Measurements from ENCODE around the gene PIP4P1.
"Not testable (repeated sequence)": the region's sequence is repeated elsewhere in the genome, so short reads cannot be mapped to it uniquely, and the experiment has no call there.

PIP4P1 gene

GRCh38 chr14:20446889-20447288 is 14.3 kb downstream of the PIP4P1 start:
- no peaks in the 10 kb centered on the region for H4K20me1 ChIP-seq (ENCODE audit: control insufficient read depth, insufficient read depth, low read depth, low read length)
- no peaks in the 10 kb centered on the region for H3K27me3 ChIP-seq (ENCODE audit: control insufficient read depth, low read length)
- H3K4me2 ChIP-seq (ENCODE audit: low read length) = no peak overlapping the region
- peaks cover 7% of the 10 kb centered on the region; the same call in 1 of the 2 replicates for H3F3A ChIP-seq (ENCODE audit: control insufficient read depth, insufficient read depth)
- no peaks in the 10 kb centered on the region for H3K9me3 ChIP-seq (ENCODE audit: control insufficient read depth, insufficient read depth, low read length)
- H3K79me2 ChIP-seq (ENCODE audit: control insufficient read depth, low read length) = peaks cover 3% of the 10 kb centered on the region
- H3K27ac ChIP-seq (ENCODE audit: low read depth, low read length) = no peak overlapping the region
- peaks cover 71% of the 10 kb centered on the region for H3K36me3 ChIP-seq (ENCODE audit: control insufficient read depth, low read length)
- no peak overlapping the region for H3K4me3 ChIP-seq (ENCODE audit: low read length)
- H3K4me1 ChIP-seq (ENCODE audit: control insufficient read depth, low read length) = peaks cover 6% of the 10 kb centered on the region; the same call in 1 of the 2 replicates
- no peaks in the 10 kb centered on the region for H3K9me2 ChIP-seq (replicated peaks; ENCODE audit: control insufficient read depth, low read length)
- no peak for TF ChIP-seq CTCF (IDR thresholded peaks at IDR 0.05; ENCODE audit: low read depth, low read length, poor library complexity, severe bottlenecking)
- no peak for TF ChIP-seq EZH2phosphoT487 (IDR thresholded peaks at IDR 0.05; ENCODE audit: borderline replicate concordance, low read length)

- not testable (repeated sequence) for H3F3A ChIP-seq (ENCODE audit: control insufficient read depth, insufficient read depth); H3K79me2 ChIP-seq (ENCODE audit: control insufficient read depth, low read length); H3K4me3 ChIP-seq (ENCODE audit: low read length); H4K20me1 ChIP-seq (ENCODE audit: control insufficient read depth, insufficient read depth, low read depth, low read length); H3K27me3 ChIP-seq (ENCODE audit: control insufficient read depth, low read length); H3K9me2 ChIP-seq (replicated peaks; ENCODE audit: control insufficient read depth, low read length); H3K27ac ChIP-seq (ENCODE audit: low read depth, low read length); H3K4me2 ChIP-seq (ENCODE audit: low read length); H3K9me3 ChIP-seq (ENCODE audit: control insufficient read depth, insufficient read depth, low read length)
- H3K36me3 ChIP-seq (ENCODE audit: control insufficient read depth, low read length) = peaks cover 40% of the 10 kb centered on the region
- H3K4me1 ChIP-seq (ENCODE audit: control insufficient read depth, low read length) = peaks cover 22% of the 10 kb centered on the region
Measured at GRCh38 chr14:20443650-20444049, 17.6 kb downstream of the PIP4P1 start.

GRCh38 chr14:20441461-20441860 is 19.8 kb downstream of the PIP4P1 start:
- Histone ChIP-seq H3K9me2 (replicated peaks; ENCODE audit: control insufficient read depth, low read length) (no peaks in the 10 kb centered on the region), H3K36me3 (ENCODE audit: control insufficient read depth, low read length) (peaks cover 19% of the 10 kb centered on the region), H3F3A (ENCODE audit: control insufficient read depth, insufficient read depth) (peaks cover 7% of the 10 kb centered on the region; the same call in 1 of the 2 replicates), H3K27me3 (ENCODE audit: control insufficient read depth, low read length) (no peaks in the 10 kb centered on the region), H3K79me2 (ENCODE audit: control insufficient read depth, low read length) (no peaks in the 10 kb centered on the region), H3K4me2 (ENCODE audit: low read length) (no peak overlapping the region), H3K27ac (ENCODE audit: low read depth, low read length) (no peak overlapping the region), H3K4me3 (ENCODE audit: low read length) (no peak overlapping the region), H3K4me1 (ENCODE audit: control insufficient read depth, low read length) (peaks cover 32% of the 10 kb centered on the region), H4K20me1 (ENCODE audit: control insufficient read depth, insufficient read depth, low read depth, low read length) (no peaks in the 10 kb centered on the region), H3K9me3 (ENCODE audit: control insufficient read depth, insufficient read depth, low read length) (no peaks in the 10 kb centered on the region)
- no peak for TF ChIP-seq CTCF (IDR thresholded peaks at IDR 0.05; ENCODE audit: low read depth, low read length, poor library complexity, severe bottlenecking)
- no peak for TF ChIP-seq EZH2phosphoT487 (IDR thresholded peaks at IDR 0.05; ENCODE audit: borderline replicate concordance, low read length)

- Histone ChIP-seq H3K4me3 (ENCODE audit: low read length) (no peak overlapping the region), H3K9me2 (replicated peaks; ENCODE audit: control insufficient read depth, low read length) (no peaks in the 10 kb centered on the region), H3F3A (ENCODE audit: control insufficient read depth, insufficient read depth) (peaks cover 7% of the 10 kb centered on the region; the same call in 1 of the 2 replicates), H3K4me2 (ENCODE audit: low read length) (no peak overlapping the region), H3K4me1 (ENCODE audit: control insufficient read depth, low read length) (peaks cover 31% of the 10 kb centered on the region), H3K27ac (ENCODE audit: low read depth, low read length) (no peak overlapping the region), H3K9me3 (ENCODE audit: control insufficient read depth, insufficient read depth, low read length) (no peaks in the 10 kb centered on the region), H4K20me1 (ENCODE audit: control insufficient read depth, insufficient read depth, low read depth, low read length) (no peaks in the 10 kb centered on the region), H3K27me3 (ENCODE audit: control insufficient read depth, low read length) (no peaks in the 10 kb centered on the region), H3K36me3 (ENCODE audit: control insufficient read depth, low read length) (peaks cover 13% of the 10 kb centered on the region), H3K79me2 (ENCODE audit: control insufficient read depth, low read length) (no peaks in the 10 kb centered on the region)
- TF ChIP-seq EZH2phosphoT487 (IDR thresholded peaks at IDR 0.05; ENCODE audit: borderline replicate concordance, low read length) (no peak), CTCF (IDR thresholded peaks at IDR 0.05; ENCODE audit: low read depth, low read length, poor library complexity, severe bottlenecking) (no peak)
Measured at GRCh38 chr14:20440882-20441281, 20.4 kb downstream of the PIP4P1 start.
